8988T (cell line): Measurements from ENCODE around the gene SYDE2.
A peak's percentile ranks its signal among the peaks of the same experiment; 100 is the strongest.

ENCODE experiments used
- DNase-seq: peaks from one replicate; pipeline ENCODE4 v3.0.0; 2011

Gene SYDE2

GRCh38 chr1:85121744-85122143 lies 79.1 kb downstream of the SYDE2 start:
- DNase-seq, result no peak

DNA sequence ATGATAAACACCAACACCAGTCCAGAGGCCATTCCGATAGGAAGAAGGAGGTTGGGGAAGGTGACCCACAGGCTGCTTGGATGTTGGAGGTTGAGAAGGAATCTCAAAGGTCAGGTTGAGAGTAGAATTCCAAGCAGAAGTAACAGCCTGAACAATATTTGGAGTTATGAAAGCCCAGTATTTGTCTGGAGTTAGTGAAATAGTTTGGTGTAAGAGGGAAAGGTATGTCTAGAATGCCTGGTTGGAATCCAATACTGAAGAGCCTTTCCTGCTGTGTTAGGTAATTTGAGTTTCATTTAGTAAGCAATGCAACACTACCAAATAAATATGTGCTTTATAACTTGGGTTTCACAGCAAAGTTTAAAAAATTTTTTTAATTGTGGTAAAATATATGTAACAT lies 82.1 kb downstream of the SYDE2 start:
- DNase-seq, result no peak

DNA sequence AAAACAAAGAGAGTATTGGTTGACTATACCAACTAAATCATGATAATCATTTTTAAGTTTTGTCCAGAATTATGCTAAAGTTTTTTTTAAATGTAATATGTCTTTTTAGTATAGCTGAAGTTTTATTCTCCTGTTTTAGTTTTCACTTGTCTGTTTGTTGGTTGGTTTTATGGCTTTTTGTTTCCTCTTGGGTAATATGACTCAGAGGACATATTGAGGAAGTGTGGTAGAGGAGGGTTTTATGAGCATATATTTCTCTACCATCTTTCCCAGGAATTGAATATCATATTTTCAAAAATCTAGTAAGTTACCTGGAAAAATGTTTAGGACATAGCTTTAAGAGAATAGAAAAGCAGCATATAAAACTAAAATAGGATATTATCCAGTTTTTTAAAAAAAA lies 84.0 kb downstream of the SYDE2 start:
- DNase-seq, result no peak

- DNase-seq, result no peak
These were observed 84.9 kb downstream of the SYDE2 start for GRCh38 chr1:85115933-85116332.

DNA sequence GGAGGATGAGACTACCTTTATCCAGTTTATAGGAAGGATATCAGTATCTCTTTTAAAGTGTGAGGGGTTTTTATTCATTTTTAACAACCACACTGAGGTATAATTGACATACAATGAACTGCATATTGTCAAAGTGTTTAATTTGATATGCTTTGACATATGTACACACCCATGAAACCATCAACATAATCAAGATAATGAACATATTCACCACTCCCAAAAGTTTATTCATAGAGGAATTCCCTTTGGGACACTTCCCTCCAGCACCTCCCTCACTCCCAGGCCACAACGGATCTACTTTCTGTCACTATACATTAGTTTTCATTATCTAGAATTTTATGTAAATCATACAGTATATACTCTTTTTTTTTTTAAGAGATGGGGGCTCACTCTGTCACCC lies 89.1 kb downstream of the SYDE2 start:
- no peak for DNase-seq

- peak; percentile 26 for DNase-seq
These were observed 91.3 kb downstream of the SYDE2 start for GRCh38 chr1:85109475-85109874.
